Amniotic epithelial cell (primary cell): Measurements from ENCODE around the gene KRTAP2-3.
"Not testable (repeated sequence)": the region's sequence is repeated elsewhere in the genome, so short reads cannot be mapped to it uniquely, and the experiment has no call there.

Experiments used
- DNase-seq: peaks from one replicate; pipeline ENCODE4 v3.0.0-alpha.2; 2010; ENCODE audit warnings: low read depth

Gene KRTAP2-3, protein sequence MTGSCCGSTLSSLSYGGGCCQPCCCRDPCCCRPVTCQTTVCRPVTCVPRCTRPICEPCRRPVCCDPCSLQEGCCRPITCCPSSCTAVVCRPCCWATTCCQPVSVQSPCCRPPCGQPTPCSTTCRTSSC

DNA sequence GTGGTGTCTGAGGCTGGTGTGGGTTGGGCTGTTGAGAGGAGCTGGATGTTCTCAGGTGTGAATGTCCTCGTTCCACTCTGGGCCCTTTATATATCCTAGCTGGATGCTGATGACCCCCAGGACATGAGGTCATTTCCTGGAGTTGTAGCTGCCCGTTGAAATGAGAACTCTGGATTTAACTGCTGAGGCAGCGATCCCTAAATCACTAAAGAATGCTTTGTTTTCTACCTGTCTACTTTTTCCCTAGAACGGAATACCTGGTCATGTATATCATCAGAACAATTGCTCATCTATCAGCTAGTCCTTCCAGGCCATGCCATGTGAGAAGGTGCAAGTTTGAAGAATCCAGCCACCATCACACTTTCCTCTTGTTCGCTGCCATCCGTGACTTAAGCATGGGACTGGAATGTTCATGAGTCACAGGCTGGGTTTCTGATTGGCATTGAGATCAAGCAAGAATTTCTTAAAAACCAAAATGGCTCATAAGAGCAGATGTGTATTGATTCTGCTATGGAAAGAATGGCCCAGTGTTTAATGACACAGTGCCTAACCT is at the start of gene KRTAP2-3:
TSS of gene KRTAP2-3 (minus strand) at position 63 of the 553 bp plus-strand sequence. CDS start 64 bp downstream, outside the sequence.
- peak; percentile 87 for DNase-seq

DNA sequence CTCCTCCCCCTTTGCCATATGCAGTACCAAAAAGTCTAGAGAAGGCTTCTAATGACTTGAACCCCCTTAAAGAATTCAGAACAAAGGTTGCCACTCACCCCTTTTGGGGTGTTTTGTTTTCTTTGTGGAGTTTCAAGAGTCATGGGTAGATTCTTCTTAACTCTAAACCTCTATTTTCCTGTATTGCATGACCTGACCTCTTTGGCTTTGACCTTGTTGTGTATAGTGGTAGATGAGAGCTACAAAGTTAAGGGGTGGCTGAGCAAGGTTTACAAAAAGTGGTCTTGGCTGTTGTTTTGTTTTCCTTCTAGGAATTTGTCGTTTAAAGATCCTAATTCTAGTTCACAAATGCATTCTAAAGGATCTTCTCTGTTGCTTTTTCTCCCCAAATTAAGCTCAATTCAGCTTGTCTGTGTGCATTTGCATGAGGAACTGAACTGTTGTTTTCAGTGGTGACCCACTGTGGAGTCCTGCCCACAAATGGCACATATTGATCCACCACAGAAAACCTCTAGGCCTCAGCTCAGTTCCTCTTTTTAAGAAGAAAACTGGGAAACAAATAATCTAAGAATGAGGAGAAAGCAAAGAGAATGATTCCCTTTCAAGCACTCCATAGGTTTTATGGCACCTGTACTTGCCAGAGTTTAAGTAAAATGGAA is 48.9 kb upstream of the KRTAP2-3 start:
- DNase-seq, result not testable (repeated sequence)

DNA sequence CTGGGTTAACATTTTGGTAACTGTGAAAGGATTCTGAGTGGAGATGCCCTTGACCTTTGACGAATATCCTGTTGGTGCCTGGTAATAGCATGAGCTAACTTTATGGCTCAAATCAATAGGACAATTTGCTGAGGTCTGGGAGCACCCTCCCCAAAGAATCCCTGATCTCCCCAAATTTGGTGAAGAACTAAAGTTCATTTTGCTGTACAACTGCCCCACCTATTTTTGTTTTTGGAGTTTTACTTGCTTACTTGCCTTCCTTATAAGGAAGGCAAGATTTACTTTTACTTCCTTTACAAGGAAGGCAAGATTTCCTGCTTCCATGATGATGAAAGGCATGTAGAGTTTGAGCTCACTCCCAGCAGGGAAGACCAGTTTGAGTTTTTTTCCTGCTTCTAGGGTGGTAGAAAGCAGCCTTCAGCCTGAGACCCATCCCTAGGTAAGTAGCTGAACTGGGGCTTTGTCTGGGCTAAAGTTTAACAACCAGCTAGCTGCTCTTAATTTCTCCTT is 48.1 kb upstream of the KRTAP2-3 start:
- DNase-seq, result no peak

DNA sequence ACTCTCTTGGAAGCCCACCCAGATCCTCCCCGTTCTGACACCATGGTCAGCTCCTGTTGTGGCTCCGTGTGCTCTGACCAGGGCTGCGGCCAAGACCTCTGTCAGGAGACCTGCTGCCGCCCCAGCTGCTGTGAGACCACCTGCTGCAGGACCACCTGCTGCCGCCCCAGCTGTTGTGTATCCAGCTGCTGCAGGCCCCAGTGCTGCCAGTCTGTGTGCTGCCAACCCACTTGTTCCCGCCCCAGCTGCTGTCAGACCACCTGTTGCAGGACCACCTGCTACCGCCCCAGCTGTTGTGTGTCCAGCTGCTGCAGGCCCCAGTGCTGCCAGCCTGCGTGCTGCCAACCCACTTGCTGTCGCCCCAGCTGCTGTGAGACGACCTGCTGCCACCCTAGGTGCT is 45.4 kb upstream of the KRTAP2-3 start, which contains the start of gene KRTAP4-9:
TSS of gene KRTAP4-9 (plus strand) at position 43 of the 400 bp plus-strand sequence. CDS start at position 43, 0 bp downstream.
- not testable (repeated sequence) for DNase-seq

DNA sequence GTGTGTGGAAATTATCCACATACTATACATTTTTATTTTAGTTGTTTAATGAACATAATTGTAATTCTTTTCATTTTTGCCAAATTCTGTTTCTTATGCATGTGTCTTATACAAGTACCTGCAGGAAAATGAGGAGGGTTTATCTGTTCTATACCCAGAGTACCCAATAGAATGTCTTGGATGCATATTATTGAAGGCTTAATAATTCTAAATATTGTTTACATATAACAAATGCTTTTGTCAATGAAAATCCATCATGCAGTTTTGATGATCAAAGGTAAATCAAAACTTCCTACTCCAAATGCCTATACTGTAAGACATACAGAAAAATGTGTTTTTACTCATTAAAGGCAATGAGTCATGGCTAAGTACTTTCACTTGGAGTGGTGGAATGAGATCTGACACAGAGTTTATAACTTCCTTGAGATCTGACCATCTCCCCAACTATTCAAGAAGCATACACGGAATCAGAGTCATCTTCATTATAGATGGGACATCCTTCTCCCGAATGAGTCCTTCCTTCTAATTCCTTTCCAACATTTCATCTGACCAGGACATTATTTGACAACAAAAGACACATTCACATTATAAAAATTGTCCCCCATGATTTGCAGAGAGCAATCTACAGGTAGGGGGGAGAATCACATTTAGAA is 44.6 kb upstream of the KRTAP2-3 start:
- peak; percentile 66 for DNase-seq

DNA sequence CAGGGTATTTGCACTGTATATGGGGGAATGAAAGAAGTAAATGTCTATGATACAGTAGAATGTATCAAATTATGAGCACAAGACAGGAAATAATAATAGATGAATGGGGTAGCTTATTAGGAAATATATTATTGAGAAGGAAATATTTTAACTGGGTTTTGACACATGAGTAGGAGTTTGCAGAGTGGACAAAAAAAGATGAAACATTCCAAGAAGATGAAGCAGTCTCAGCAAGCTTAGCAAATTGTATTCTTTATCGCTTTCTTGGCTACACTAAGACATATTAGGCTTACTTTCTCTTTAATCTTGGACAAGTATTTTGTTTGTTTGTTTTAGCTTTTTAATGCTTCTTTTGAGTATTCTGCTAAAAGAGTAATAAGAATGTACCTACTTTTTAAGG is 44.0 kb upstream of the KRTAP2-3 start:
- DNase-seq, result peak; percentile 8

DNA sequence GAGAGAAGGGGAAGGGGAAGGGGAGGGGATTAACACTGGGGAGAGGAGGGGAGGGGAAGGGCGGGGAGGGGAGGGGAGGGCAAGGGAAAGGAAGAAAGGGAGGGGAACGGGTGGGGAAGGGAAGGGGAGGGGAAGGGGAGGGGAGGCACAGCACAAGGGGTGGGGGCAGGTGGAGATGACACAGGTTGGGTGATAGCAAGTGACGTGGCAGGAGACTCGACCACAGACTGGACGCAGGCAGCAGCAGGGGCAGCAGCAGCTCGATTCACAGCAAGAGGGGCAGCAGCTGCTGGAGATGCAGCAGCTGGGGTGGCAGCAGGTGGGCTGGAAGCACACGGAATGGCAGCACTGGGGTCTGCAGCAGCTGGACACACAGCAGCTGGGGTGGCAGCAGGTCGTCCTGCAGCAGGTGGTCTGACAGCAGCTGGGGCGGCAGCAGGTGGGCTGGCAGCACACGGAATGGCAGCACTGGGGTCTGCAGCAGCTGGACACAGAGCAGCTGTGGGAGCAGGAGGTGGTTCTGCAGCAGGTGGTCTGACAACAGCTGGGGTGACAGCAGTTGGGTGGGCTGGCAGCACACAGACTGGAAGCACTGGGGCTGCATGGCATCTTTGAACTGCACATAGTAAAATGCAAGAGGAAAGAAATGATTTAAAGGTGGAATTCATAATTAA is 41.8 kb upstream of the KRTAP2-3 start, which contains the start of gene KRTAP4-16:
TSS of gene KRTAP4-16 (minus strand) at position 624 of the 674 bp plus-strand sequence. CDS start at position 624, 0 bp downstream.
- no peak for DNase-seq

DNA sequence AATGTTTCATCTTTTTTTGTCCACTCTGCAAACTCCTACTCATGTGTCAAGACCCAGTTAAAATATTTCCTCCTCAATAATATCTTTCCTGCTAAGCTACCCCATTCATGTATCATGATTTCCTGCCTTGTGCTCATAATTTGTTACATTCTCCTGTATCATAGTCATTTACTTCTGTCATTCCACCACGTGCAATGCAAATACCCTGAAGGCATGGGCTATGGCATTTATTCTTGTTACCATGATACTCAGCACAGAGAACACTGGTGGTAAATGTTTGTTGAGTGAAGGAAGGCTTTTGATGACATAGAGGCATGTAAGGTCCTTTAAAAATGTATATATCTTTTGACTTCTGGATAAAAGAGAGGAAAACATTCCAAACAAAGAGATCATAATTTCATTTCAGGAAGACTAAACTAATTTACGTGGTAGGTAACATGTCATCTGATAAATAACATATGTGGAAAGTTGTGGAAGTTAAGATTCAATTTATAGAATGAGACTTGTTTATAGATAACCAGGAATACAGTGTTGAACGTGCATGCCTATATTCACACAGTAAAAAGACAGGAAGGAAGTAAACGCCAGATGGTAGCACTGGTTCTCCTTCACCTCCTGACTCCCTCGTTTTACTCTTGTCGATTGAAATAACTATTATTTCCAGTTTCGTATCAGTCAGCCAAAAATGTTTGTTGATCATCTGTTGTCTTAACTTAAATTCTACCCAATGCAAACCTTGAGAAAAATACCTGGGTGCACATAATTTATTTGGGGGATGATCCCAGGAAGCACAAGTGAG is 40.0 kb upstream of the KRTAP2-3 start:
- DNase-seq, result peak; percentile 20

DNA sequence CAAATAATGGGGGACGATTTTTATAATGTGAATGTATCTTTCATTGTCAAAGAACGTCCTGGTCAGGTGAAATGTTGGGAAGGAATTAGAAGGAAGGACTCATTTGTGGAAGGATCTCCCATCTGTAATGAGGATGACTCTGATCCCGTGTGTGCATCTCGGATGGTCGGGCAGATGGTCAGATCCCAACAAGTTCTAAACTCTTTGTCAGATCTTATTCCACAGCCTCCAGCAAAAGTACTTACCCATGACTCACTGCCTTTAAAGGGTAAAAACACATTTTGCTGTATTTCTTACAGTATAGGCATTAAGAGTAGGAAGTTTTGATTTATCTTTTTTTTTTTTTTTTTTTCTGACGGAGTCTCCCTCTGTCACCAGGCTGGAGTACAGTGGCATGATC is 38.6 kb upstream of the KRTAP2-3 start:
- DNase-seq, result no peak

DNA sequence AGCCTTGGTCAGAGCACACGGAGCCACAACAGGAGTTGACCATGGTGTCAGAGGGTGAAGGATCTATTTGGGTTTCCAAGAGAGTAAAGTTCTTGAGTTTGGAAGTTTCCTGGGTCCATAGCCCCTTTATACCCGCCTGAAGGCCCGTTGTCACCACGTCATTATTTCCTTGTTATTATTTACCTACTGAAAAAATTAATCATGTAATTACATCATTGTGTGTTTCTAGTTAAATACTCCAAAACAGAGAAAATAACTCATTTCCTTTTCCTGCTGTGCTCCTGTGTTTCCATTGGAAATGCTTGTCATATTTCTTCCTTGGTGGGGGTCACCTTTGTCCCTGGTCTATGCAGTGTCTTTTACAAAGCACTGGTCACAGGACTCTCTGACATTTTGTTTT is 38.1 kb upstream of the KRTAP2-3 start, which contains the start of gene KRTAP4-8:
TSS of gene KRTAP4-8 (minus strand) at position 101 of the 400 bp plus-strand sequence. CDS start at position 43, 58 bp downstream.
- DNase-seq, result no peak

DNA sequence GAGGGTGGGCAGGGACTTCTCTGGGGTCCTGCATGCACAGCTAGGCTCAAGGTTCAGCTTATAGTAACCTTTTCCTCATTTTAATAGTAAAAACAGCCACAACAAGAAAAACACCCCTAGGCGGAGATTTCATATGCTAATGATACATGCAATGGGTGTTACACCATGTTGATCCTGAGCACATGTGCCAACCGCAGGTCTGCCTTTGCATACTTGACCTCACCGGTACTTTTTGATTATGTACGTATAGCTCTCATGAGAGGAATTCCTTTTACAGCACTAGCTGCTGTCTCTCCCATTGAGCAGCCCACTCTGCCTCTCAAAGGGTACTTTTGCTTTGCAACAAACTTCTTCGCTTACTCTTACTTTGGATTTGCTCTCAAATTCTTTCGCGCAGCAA is 36.1 kb upstream of the KRTAP2-3 start:
- DNase-seq, result no peak

DNA sequence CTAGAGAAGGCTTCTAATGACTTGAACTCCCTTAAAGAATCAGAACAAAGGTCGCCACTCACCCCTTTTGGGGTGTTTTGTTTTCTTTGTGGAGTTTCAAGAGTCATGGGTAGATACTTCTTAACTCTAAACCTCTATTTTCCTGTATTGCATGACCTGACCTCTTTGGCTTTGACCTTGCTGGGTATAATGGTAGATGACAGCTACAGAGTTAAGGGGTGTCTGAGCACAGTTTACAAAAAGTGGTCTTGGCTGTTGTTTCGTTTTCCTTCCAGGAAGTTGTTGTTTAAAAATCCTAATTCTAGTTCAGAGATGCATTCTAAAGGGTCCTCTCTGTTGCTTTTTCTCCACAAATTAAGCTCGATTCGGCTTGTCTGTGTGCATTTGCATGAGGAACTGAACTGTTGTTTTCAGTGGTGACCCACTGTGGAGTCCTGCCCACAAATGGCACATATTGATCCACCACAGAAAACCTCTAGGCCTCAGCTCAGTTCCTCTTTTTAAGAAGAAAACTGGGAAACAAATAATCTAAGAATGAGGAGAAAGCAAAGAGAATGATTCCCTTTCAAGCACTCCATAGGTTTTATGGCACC is 28.9 kb upstream of the KRTAP2-3 start:
- DNase-seq, result not testable (repeated sequence)

DNA sequence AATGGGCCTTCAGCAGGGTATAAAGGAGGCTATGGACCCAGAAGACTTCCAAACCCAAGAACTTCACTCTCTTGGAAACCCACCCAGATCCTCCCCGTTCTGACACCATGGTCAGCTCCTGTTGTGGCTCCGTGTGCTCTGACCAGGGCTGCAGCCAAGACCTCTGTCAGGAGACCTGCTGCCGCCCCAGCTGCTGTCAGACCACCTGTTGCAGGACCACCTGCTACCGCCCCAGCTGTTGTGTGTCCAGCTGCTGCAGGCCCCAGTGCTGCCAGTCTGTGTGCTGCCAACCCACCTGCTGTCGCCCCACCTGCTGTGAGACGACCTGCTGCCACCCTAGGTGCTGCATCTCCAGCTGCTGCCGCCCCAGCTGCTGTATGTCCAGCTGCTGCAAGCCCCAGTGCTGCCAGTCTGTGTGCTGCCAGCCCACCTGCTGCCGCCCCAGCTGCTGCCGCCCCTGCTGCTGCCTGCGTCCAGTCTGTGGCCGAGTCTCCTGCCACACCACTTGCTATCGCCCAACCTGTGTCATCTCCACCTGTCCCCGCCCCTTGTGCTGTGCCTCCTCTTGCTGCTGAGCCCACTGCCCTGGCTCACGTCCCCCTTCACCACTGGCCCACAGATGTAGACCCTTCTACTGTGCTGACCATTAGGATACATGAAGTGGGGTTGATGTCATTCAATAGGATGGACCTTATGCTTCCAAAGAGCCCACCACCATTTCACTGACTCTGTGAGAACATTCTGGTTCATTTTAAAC is 24.4 kb upstream of the KRTAP2-3 start, which contains the start of gene KRTAP4-7:
TSS of gene KRTAP4-7 (plus strand) at position 51 of the 757 bp plus-strand sequence. CDS start at position 108, 57 bp downstream.
- DNase-seq, result not testable (repeated sequence)

DNA sequence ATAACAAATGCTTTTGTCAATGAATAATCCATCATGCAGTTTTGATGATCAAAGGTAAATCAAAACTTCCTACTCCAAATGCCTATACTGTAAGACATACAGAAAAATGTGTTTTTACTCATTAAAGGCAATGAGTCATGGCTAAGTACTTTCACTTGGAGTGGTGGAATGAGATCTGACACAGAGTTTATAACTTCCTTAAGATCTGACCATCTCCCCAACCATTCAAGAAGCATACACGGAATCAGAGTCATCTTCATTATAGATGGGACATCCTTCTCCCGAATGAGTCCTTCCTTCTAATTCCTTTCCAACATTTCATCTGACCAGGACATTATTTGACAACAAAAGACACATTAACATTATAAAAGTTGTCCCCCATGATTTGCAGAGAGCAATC is 23.5 kb upstream of the KRTAP2-3 start:
- DNase-seq, result peak; percentile 39

DNA sequence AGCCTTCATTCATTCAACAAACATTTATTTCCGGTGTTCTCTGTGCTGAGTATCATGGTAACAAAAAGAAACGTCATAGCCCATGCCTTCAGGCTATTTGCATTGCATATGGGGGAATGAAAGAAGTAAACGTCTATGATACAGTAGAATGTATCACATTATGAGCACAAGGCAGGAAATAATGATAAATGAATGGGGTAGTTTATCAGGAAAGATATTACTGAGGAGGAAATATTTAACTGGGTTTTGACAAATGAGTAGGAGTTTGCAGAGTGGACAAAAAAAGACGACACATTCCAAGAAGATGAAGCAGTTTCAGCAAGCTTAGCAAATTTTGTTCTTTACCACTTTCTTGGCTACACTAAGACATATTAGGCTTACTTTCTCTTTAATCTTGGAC is 22.7 kb upstream of the KRTAP2-3 start:
- no peak for DNase-seq

DNA sequence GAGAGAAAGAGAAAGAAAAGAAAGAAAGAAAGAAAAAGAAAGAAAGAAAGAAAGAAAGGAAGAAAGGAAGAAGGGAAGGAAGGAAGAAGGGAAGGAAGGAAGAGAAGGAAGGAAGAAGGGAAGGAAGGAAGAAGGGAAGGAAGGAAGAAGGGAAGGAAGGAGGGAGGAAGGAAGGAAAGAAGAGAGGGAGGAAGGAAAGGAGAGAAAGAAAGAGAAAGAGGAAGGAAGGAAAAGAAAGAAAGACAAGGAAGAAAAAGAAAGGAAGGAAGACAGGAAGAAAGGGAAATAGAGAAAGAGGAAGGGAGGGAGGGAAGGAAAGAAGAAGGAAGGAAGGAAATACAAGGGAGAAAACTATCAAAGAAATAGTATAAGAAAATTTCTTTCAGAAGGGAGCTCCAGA is 16.9 kb upstream of the KRTAP2-3 start:
- no peak for DNase-seq

DNA sequence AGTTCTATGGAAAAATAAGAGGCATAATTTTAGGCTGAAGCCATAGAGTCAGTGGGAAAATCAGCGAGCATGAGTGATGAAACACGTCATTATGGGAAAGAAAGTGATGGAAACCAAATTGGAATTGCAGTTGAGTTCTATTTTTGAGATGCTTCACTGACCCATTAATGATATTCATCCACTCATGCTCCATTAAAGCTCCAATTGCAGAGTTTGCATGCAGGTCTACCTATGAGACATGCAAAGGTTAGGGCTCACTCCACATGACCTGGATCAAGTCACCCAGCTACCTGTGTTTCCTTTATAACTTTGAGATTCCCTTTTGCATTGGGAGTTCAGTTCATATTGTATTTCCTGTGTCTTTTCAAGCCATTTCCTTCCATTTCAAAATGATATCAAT is 13.8 kb upstream of the KRTAP2-3 start:
- no peak for DNase-seq

DNA sequence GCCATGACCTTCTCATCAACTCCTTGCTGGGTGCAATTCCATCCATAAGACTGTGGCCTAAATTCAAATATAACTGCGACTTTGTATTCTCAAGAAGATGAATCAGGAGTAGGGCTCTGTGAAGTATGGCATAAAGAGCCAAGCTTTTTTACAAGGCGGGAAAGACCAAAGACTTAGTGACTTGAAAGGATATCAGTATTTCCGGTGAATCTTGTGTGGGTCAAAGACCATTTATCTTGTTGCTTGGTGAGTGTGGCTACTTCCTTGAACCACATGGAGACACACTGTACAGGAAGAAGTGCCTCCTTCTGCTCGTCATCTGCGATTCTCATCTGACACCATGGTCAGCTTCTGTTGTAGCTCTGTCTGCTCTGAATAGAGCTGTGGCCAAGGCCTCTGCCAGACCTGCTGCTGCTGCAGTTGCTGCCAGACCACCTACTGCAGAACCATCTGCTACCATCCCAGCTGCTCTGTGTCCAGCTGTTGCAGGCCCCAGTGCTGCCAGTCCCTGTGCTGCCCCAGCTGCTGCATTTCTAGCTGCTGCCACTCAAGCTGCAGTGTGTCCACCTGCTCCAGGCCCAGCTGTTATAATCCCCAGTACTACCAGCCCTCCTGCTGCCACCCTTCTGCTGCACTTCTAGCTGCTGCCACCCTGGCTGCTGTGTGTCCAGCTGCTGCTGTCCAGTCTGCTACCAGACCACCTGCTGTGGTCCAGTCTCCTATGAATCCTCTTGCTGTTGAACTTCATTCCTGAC is 11.9 kb upstream of the KRTAP2-3 start:
- DNase-seq, result no peak

DNA sequence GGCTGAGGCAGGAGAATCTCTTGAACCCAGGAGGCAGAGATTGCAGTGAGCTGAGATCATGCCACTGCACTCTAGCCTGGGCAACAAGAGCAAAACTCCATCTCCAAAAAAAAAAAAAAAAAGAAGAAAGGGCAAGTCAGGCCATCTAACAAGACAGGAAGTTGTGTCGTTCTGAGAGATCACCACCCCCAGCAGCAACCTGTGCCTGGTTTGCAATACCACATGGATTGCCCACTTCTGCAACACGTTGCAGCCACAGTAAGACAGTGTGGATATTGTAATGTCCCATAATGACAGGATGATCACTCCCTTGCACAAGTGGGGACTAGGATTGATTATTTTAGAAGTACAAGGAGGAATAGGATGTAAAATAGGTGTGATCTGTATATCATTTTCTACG is 9.1 kb upstream of the KRTAP2-3 start:
- no peak for DNase-seq
